ENCODE results near the gene RCOR1.

DNA sequence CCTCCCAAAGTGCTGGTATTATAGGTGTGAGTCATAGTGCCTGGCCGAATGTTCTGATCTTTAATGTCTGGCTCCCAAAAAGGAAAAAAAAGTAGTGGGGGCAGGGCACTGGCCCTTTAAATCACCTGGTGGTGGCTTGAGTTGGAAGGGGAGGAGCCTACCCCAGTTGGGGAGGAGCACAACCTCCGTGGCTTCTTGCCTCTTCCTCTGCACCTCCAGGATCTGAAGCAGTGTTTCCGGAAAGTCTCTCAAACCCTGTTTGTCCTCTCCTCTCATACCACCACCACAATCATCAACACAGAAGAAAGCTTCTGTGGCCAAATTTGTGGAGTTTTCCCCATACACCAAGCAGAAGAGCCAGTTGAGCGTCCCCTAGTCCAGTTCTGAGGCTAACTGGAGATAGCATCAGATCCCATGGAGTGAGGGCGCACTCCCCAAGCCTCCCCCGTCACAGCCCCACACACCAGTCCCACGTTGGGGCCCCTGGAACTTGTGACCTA, 24.3 kb upstream of the RCOR1 start:
- TF ChIP-seq, protein P1, sequence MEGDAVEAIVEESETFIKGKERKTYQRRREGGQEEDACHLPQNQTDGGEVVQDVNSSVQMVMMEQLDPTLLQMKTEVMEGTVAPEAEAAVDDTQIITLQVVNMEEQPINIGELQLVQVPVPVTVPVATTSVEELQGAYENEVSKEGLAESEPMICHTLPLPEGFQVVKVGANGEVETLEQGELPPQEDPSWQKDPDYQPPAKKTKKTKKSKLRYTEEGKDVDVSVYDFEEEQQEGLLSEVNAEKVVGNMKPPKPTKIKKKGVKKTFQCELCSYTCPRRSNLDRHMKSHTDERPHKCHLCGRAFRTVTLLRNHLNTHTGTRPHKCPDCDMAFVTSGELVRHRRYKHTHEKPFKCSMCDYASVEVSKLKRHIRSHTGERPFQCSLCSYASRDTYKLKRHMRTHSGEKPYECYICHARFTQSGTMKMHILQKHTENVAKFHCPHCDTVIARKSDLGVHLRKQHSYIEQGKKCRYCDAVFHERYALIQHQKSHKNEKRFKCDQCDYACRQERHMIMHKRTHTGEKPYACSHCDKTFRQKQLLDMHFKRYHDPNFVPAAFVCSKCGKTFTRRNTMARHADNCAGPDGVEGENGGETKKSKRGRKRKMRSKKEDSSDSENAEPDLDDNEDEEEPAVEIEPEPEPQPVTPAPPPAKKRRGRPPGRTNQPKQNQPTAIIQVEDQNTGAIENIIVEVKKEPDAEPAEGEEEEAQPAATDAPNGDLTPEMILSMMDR (optimal IDR thresholded peaks at IDR 0.05 in 1 of 3, IDR thresholded peaks at IDR 0.05 in 1 of 3, conservative IDR thresholded peaks at IDR 0.05 in 1 of 3; ENCODE audit: extremely low read depth in 1 of 3, insufficient read depth in 2 of 3, low read length in 3 of 3), result no peak
- no peak for TF ChIP-seq EZH2 (IDR thresholded peaks at IDR 0.05; ENCODE audit: low read length)

All from keratinocyte (primary cell).